ENCODE data around the gene ADM2. TPM values are rescaled to one million over a fixed set of nuclear protein-coding genes. Genes with fewer than 3 reads are reported as not detected.

Gene ADM2
- total RNA-seq, 5 donors from 2014 or later (not counting 1 experiment from before 2014, with no cell fraction given), result 1.5 to 11.3 (median 10.7) TPM

DNA sequence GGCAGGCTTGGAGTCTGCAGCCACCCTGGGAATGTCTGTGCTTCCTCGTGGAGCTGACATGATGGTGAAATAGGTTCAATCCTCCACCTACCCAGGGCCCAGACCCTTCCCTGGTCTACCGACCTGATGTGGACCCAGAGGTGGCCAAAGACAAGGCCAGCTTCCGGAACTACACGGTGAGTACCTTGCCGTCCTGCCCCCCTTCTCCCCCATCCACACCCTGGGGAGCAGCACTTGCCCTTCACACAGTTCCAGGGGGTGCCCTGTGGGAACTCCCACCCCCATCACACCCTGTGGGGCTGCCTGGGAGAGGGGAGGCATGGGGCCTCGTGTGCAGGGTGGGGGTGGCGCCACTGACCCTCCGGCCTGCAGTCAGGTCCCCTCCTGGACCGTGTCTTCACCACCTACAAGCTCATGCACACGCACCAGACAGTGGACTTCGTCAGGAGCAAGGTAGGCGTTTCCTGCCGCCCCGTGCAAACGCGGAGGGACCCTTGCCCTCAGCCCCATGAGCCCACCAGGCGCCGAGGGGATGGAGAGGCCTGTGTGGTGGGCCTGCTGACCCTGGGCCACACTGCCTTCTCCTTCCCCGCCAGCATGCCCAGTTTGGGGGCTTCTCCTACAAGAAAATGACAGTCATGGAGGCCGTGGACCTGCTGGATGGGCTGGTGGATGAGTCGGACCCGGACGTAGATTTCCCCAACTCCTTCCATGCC, 6.1 kb downstream of the ADM2 start:
- H3K4me3 ChIP-seq (ENCODE audit: control insufficient read depth in 1 of 2, extremely low read depth in 1 of 2, low read length in 1 of 2), result no peak overlapping the region
- Mint-ChIP-seq H3K36me3 (no peaks in the 10 kb centered on the region), H3K27ac (no peak overlapping the region), H3K4me3 (no peak overlapping the region), H3K4me1 (peaks cover 9% of the 10 kb centered on the region in 3 donors), H3K9me3 (no peaks in the 10 kb centered on the region), H3K27me3 (no peaks in the 10 kb centered on the region)
- H3K9me3 ChIP-seq, result no peaks in the 10 kb centered on the region
- DNase-seq, result no peak
- H3K27me3 ChIP-seq (replicated peaks in 1 of 2; ENCODE audit: control insufficient read depth in 2 of 2, extremely low read depth in 1 of 2, insufficient read depth in 2 of 2, low read length in 1 of 2), result peaks cover 0 to 51% of the 10 kb centered on the region in 2 experiments
- H3K4me1 ChIP-seq (ENCODE audit: control insufficient read depth in 1 of 2, extremely low read depth in 1 of 2, insufficient read depth in 2 of 2, low read length in 2 of 2), result peaks cover 2 to 22% of the 10 kb centered on the region in 2 experiments
- no peaks in the 10 kb centered on the region for H3K36me3 ChIP-seq (ENCODE audit: control insufficient read depth in 2 of 2, extremely low read depth in 1 of 2, insufficient read depth in 1 of 2, low read length in 1 of 2)
- 86% methylated on average over 14 of the region's 23 CpGs for WGBS (ENCODE audit: insufficient coverage)
- no peak overlapping the region for H3K27ac ChIP-seq (ENCODE audit: low read length)
- ChIA-PET CTCF (no interaction called here), POLR2A (no interaction called here)
- no peak for ATAC-seq (replicated peaks in 1 of 4)

DNA sequence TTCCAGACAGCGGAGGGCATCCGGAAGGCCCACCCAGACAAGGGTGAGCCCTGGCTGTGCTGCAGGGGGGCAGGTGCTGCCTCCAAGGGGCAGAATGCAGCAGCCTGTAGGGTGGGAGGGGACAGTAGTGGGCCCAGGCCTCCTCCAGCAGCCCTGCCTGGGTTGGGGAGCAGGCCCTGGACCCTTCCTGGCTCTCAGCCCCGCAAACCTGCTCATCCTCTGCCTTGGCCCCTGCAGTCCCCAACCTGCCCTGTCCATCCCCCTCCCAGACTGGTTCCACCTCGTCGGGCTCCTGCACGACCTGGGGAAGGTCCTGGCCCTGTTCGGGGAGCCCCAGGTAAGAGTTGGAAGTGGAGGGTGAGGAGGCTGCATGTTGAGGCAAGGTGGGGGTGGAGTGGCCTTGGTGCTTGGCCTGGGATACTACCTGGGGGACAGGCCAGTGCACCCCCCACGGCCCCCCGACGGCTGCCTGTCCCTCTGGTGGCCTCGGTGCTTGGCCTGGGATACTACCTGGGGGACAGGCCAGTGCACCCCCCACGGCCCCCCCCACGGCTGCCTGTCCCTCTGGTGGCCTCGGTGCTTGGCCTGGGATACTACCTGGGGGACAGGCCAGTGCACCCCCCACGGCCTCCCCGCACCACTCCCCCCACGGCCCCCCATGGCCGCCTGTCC, 6.8 kb downstream of the ADM2 start:
- H3K27ac ChIP-seq (ENCODE audit: low read length), result no peak overlapping the region

DNA sequence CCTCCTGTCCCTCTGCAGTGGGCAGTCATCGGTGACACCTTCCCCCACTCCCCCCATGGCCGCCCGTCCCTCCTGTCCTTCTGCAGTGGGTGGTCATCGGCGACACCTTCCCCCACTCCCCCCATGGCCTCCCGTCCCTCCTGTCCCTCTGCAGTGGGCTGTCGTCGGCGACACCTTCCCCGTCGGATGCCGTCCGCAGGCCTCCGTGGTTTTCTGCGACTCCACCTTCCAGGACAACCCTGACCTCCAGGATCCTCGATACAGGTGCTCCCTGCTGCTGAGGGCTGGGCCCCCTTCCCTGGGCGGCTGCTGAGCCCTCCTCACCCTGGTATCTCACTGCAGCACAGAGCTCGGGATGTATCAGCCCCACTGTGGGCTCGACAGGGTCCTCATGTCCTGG, 7.5 kb downstream of the ADM2 start:
- no peak overlapping the region for H3K27ac ChIP-seq (ENCODE audit: low read length)
- WGBS (ENCODE audit: insufficient coverage), result 84% methylated on average over 6 of the region's 19 CpGs
- ATAC-seq (replicated peaks in 1 of 4) (no peak), DNase-seq (no peak)
- Mint-ChIP-seq H3K27me3 (no peaks in the 10 kb centered on the region), H3K4me1 (peaks cover 9% of the 10 kb centered on the region in 3 donors), H3K4me3 (no peak overlapping the region), H3K36me3 (no peaks in the 10 kb centered on the region), H3K9me3 (no peaks in the 10 kb centered on the region), H3K27ac (no peak overlapping the region)
- ChIA-PET POLR2A (no interaction called here), CTCF (interaction anchor here in 1 of 2 donors (1.0 kb wide), 1 partner anchor 9 kb away, joined by 5 read pairs; no protein-coding TSS in a partner anchor)
- no peak overlapping the region for H3K4me3 ChIP-seq (ENCODE audit: control insufficient read depth in 1 of 2, extremely low read depth in 1 of 2, low read length in 1 of 2)
- peaks cover 0 to 39% of the 10 kb centered on the region in 2 experiments for H3K27me3 ChIP-seq (replicated peaks in 1 of 2; ENCODE audit: control insufficient read depth in 2 of 2, extremely low read depth in 1 of 2, insufficient read depth in 2 of 2, low read length in 1 of 2)
- H3K36me3 ChIP-seq (ENCODE audit: control insufficient read depth in 2 of 2, extremely low read depth in 1 of 2, insufficient read depth in 1 of 2, low read length in 1 of 2), result no peaks in the 10 kb centered on the region
- H3K9me3 ChIP-seq, result no peaks in the 10 kb centered on the region
- H3K4me1 ChIP-seq (ENCODE audit: control insufficient read depth in 1 of 2, extremely low read depth in 1 of 2, insufficient read depth in 2 of 2, low read length in 2 of 2), result peaks cover 2 to 12% of the 10 kb centered on the region in 2 experiments

More for the DNA sequence above, 6.8 kb downstream of the ADM2 start:
- no peaks in the 10 kb centered on the region for H3K9me3 Mint-ChIP-seq
- ChIA-PET CTCF (no interaction called here), POLR2A (no interaction called here)
- no peak overlapping the region for H3K4me3 Mint-ChIP-seq
- H3K4me1 Mint-ChIP-seq, result peaks cover 9% of the 10 kb centered on the region in 3 donors
- no peaks in the 10 kb centered on the region for H3K36me3 ChIP-seq (ENCODE audit: control insufficient read depth in 2 of 2, extremely low read depth in 1 of 2, insufficient read depth in 1 of 2, low read length in 1 of 2)
- H3K4me1 ChIP-seq (ENCODE audit: control insufficient read depth in 1 of 2, extremely low read depth in 1 of 2, insufficient read depth in 2 of 2, low read length in 2 of 2), result peaks cover 2 to 16% of the 10 kb centered on the region in 2 experiments
- ATAC-seq (replicated peaks in 1 of 4) (no peak), DNase-seq (no peak)
- no peak overlapping the region for H3K4me3 ChIP-seq (ENCODE audit: control insufficient read depth in 1 of 2, extremely low read depth in 1 of 2, low read length in 1 of 2)
- no peaks in the 10 kb centered on the region for H3K9me3 ChIP-seq
- no peak overlapping the region for H3K27ac Mint-ChIP-seq
- H3K27me3 Mint-ChIP-seq, result no peaks in the 10 kb centered on the region
- WGBS (ENCODE audit: insufficient coverage), result 79% methylated on average over 9 of the region's 18 CpGs
- no peaks in the 10 kb centered on the region for H3K36me3 Mint-ChIP-seq
- H3K27me3 ChIP-seq (replicated peaks in 1 of 2; ENCODE audit: control insufficient read depth in 2 of 2, extremely low read depth in 1 of 2, insufficient read depth in 2 of 2, low read length in 1 of 2), result peaks cover 0 to 44% of the 10 kb centered on the region in 2 experiments

DNA sequence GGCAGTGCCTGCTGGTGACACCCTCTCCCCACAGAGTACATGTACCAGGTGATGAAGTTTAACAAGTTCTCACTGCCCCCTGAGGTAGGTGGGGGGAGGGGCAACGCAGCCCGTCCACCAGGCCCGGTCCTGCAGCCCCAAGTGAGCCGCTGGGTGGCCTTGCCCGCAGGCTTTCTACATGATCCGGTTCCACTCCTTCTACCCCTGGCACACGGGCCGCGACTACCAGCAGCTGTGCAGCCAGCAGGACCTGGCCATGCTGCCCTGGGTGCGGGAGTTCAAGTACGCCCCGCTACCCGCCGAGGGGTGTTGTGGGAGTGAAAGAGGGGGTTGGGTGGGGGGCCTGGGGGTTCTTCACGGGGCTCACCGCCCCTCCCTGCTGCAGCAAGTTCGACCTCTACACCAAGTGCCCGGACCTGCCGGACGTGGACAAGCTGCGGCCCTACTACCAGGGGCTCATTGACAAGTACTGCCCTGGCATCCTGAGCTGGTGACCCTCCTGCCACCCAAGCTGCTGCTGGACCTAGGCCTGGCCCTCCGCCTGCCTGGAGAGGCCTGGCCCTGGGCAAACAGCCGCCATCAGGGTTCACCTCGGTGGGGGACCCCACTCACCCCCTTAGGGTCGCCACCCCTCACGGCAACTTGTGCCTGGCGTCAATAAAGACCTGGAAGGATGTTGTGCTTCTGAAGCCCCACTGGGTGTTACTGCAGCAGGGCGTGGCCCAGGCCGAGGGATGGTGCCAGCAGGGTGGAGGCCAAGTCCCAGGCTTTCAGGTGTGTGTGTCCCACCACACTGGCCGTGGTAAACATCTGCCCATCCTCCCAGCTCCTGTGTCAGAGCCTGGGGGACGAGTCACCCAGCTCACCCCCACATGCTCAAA, 8.3 kb downstream of the ADM2 start:
- DNase-seq (no peak), ATAC-seq (replicated peaks in 1 of 4) (no peak)
- ChIA-PET CTCF (interaction anchor here in 1 of 2 donors (1.0 kb wide), 1 partner anchor 9 kb away, joined by 5 read pairs; no protein-coding TSS in a partner anchor), POLR2A (interaction anchor here in 1 of 2 donors (0.6 kb wide), 2 partner anchors 22 to 79 kb away, joined by 3 read pairs; no protein-coding TSS in a partner anchor)
- H3K9me3 ChIP-seq, result no peaks in the 10 kb centered on the region
- whole genome bisulfite sequencing (ENCODE audit: insufficient coverage), result 87% methylated on average over 14 of the region's 31 CpGs
- H3K4me1 ChIP-seq (ENCODE audit: control insufficient read depth in 1 of 2, extremely low read depth in 1 of 2, insufficient read depth in 2 of 2, low read length in 2 of 2), result peaks cover 2 to 12% of the 10 kb centered on the region in 2 experiments
- no peaks in the 10 kb centered on the region for H3K9me3 Mint-ChIP-seq
- no peak overlapping the region for H3K4me3 Mint-ChIP-seq
- H3K27me3 Mint-ChIP-seq, result no peaks in the 10 kb centered on the region
- H3K36me3 ChIP-seq (ENCODE audit: control insufficient read depth in 2 of 2, extremely low read depth in 1 of 2, insufficient read depth in 1 of 2, low read length in 1 of 2), result no peaks in the 10 kb centered on the region
- no peak overlapping the region for H3K27ac Mint-ChIP-seq
- peaks cover 0 to 34% of the 10 kb centered on the region in 2 experiments for H3K27me3 ChIP-seq (replicated peaks in 1 of 2; ENCODE audit: control insufficient read depth in 2 of 2, extremely low read depth in 1 of 2, insufficient read depth in 2 of 2, low read length in 1 of 2)
- H3K36me3 Mint-ChIP-seq, result no peaks in the 10 kb centered on the region
- no peak overlapping the region for H3K27ac ChIP-seq (ENCODE audit: low read length)
- H3K4me1 Mint-ChIP-seq, result peaks cover 9% of the 10 kb centered on the region in 3 donors
- no peak overlapping the region for H3K4me3 ChIP-seq (ENCODE audit: control insufficient read depth in 1 of 2, extremely low read depth in 1 of 2, low read length in 1 of 2)

DNA sequence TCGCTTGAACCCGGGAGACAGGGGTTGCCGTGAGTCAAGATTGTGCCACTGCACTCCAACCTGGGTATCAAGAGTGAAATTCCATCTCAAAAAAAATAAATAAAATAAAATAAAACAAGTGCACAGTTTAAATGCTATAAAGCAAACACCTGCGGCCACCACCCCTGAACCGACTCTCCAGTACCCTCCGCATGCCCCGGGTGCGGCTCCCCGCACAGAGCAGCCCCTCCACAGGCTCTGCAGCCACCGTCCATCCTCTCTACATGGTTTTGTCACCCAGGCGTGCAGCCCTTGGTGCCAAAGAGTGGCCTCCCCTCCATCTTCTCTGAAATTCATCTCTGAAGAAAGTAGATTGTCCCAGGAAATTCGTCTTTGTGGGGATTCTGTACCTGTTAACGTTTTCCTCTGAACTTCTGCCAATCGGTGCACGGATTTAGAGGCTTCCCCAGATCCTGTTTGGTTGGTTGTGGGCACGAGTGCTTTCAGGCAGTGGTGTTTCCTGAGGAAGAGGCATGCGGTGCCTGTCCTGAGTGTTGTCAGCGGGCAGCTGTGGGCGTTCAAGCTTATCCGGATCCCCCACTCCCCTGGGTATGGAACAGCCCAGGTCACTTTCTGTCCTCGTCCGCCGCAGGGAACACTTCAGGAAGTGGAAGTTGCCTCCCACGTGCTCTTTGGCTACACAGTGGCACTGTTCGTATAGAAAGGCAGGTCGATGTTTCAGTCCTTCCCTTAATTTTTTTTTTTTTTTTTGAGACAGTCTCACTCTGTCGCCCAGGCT, 9.4 kb downstream of the ADM2 start:
- 43% methylated on average over 20 of the region's 27 CpGs for WGBS (ENCODE audit: insufficient coverage)
- ATAC-seq (replicated peaks in 1 of 4), result peak in 3 of 4 experiments; percentile 27 to 52 (median 42)
- no peak overlapping the region for H3K4me3 ChIP-seq (ENCODE audit: control insufficient read depth in 1 of 2, extremely low read depth in 1 of 2, low read length in 1 of 2)
- Mint-ChIP-seq H3K36me3 (no peaks in the 10 kb centered on the region), H3K27ac (peak overlapping the region in 1 of 2 donors; percentile 31), H3K27me3 (no peaks in the 10 kb centered on the region), H3K9me3 (no peaks in the 10 kb centered on the region), H3K4me1 (peaks cover 6 to 9% (median 9%) of the 10 kb centered on the region in 3 donors), H3K4me3 (peak overlapping the region; percentile 21 to 57 (median 45))
- CTCF ChIA-PET, result interaction anchor here in 1 of 2 donors (0.7 kb wide), 1 partner anchor 117 kb away, joined by 3 read pairs; no protein-coding TSS in a partner anchor
- H3K27ac ChIP-seq (ENCODE audit: low read length), result no peak overlapping the region
- H3K9me3 ChIP-seq, result no peaks in the 10 kb centered on the region
- peaks cover 0 to 29% of the 10 kb centered on the region in 2 experiments for H3K27me3 ChIP-seq (replicated peaks in 1 of 2; ENCODE audit: control insufficient read depth in 2 of 2, extremely low read depth in 1 of 2, insufficient read depth in 2 of 2, low read length in 1 of 2)
- H3K4me1 ChIP-seq (ENCODE audit: control insufficient read depth in 1 of 2, extremely low read depth in 1 of 2, insufficient read depth in 2 of 2, low read length in 2 of 2), result peaks cover 2 to 12% of the 10 kb centered on the region in 2 experiments
- no peak for DNase-seq
- POLR2A ChIA-PET, result interaction anchor here in 1 of 2 donors (0.6 kb wide), 2 partner anchors 23 to 78 kb away, joined by 3 read pairs; no protein-coding TSS in a partner anchor
- no peaks in the 10 kb centered on the region for H3K36me3 ChIP-seq (ENCODE audit: control insufficient read depth in 2 of 2, extremely low read depth in 1 of 2, insufficient read depth in 1 of 2, low read length in 1 of 2)
